ENCODE data around the gene KIAA0040. TPM values are rescaled to one million over a fixed set of nuclear protein-coding genes. Genes with fewer than 3 reads are reported as not detected.

The KIAA0040 gene
- total and polyA plus RNA-seq, 4 donors, result 5.6 to 25.8 (median 17.0) TPM

DNA sequence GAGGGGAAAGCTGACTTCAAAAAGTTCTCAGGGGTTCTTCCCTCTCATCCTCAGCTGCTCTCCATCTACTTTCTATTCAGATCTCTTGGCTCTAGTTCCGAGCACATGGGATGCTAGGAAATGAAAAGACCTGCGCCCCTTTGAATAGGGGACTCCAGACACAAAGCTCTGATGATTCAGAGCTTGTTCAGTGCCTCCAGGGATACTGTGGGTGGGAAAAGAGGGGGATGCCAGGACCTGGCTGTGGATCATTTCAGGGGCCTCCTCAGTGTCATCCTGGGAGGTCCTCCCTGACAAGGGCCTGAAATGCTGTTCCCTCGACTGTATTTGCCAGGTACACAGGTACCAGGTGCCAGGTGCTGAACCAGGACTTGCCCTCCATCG, 943 bp upstream of the KIAA0040 start:
- intact Hi-C loops (cut with DNase I), result loop anchor here in 1 of 2 donors (5.0 kb wide), 1 partner anchor 1014 kb away; the partner anchor contains the start of gene COP1
- WGBS, 2 donors, result 77 to 80% methylated on average over 4 of the region's 4 CpGs
- Histone ChIP-seq H3K9me3 (ENCODE audit: control insufficient read depth, low read length) (no peaks in the 10 kb centered on the region), H3K36me3 (ENCODE audit: control insufficient read depth in 1 of 2, insufficient read depth in 2 of 2, low read length in 1 of 2) (no peaks in the 10 kb centered on the region), H3K4me3 (ENCODE audit: low read length in 2 of 2) (peak overlapping the region in 1 of 2 donors; percentile 87), H3K27ac (ENCODE audit: low read depth in 1 of 2, low read length in 2 of 2) (peak overlapping the region; percentile 58 to 69), H3K4me1 (ENCODE audit: control insufficient read depth in 1 of 2, insufficient read depth in 2 of 2, low read length in 2 of 2) (no peaks in the 10 kb centered on the region), H3K27me3 (ENCODE audit: control insufficient read depth in 1 of 2, insufficient read depth in 2 of 2, low read length in 1 of 2) (no peaks in the 10 kb centered on the region)
- no peak for ATAC-seq (ENCODE audit: low FRiP score)
- no peak for DNase-seq

DNA sequence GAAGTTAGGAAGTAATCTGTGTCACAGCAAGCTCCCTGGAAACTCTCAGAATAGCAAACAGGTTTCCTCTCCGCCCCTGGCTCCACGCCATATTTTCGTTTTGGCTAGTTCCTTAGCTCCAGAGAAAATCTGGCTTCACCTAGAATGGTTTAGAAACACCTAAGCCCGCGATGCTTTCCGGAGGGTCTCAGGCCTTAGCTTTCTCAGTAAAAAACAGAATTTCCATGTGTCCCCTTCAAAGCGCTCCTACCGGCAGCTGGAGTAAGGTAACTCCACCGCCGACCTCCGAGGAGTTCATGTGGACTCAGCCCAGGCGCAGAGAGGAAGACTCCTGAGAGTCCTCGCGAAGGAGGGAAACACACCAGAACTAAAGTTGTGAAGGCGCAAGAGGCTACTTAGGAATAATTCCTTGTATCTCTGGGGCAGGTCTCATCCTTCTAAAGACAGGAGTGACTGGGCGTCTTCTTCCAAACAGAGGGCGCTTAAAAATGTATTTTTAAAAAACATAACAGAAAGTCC, 406 bp downstream of the KIAA0040 start:
- Histone ChIP-seq H3K4me3 (ENCODE audit: low read length in 2 of 2) (peak overlapping the region; percentile 70 to 87), H3K9me3 (ENCODE audit: control insufficient read depth, low read length) (no peaks in the 10 kb centered on the region), H3K4me1 (ENCODE audit: control insufficient read depth in 1 of 2, insufficient read depth in 2 of 2, low read length in 2 of 2) (no peaks in the 10 kb centered on the region), H3K27ac (ENCODE audit: low read depth in 1 of 2, low read length in 2 of 2) (no peak overlapping the region), H3K27me3 (ENCODE audit: control insufficient read depth in 1 of 2, insufficient read depth in 2 of 2, low read length in 1 of 2) (no peaks in the 10 kb centered on the region), H3K36me3 (ENCODE audit: control insufficient read depth in 1 of 2, insufficient read depth in 2 of 2, low read length in 1 of 2) (no peaks in the 10 kb centered on the region)
- peak; percentile 49 for ATAC-seq (ENCODE audit: low FRiP score)
- peak; percentile 76 to 81 for DNase-seq
- 0% methylated on average over 17 of the region's 17 CpGs for WGBS, 2 donors
- intact Hi-C loops (cut with DNase I), result loop anchor here in 1 of 2 donors (5.0 kb wide), 1 partner anchor 1015 kb away; the partner anchor contains the start of gene COP1

DNA sequence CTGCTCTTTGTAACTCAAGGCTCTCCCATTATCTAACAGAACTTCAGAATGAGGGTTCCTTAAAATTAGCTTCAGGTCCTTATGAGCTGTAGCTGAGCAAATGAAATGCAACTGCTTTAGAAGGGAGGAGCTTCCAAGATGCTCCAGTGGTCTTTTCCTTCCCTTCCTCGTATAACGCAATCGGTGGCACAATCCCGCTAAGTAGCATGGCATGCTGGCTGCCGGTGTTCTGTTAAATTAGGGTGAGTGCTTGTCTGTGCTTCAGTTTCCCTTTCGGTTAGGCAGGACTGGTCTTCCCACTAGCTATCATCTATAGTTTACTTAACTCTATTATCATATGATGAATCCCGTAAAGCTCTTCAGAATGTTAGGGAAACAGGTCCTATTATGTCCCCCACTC, 917 bp downstream of the KIAA0040 start:
- 15 to 19% methylated on average over 7 of the region's 7 CpGs for WGBS, 2 donors
- DNase-seq (no peak), ATAC-seq (ENCODE audit: low FRiP score) (no peak)
- H3K4me1 ChIP-seq (ENCODE audit: control insufficient read depth in 1 of 2, insufficient read depth in 2 of 2, low read length in 2 of 2), result no peaks in the 10 kb centered on the region
- no peak overlapping the region for H3K27ac ChIP-seq (ENCODE audit: low read depth in 1 of 2, low read length in 2 of 2)
- H3K9me3 ChIP-seq (ENCODE audit: control insufficient read depth, low read length), result no peaks in the 10 kb centered on the region
- peak overlapping the region; percentile 70 to 87 for H3K4me3 ChIP-seq (ENCODE audit: low read length in 2 of 2)
- intact Hi-C loops (cut with DNase I), result loop anchor here in 1 of 2 donors (5.0 kb wide), 1 partner anchor 1016 kb away; the partner anchor contains the start of gene COP1
- no peaks in the 10 kb centered on the region for H3K36me3 ChIP-seq (ENCODE audit: control insufficient read depth in 1 of 2, insufficient read depth in 2 of 2, low read length in 1 of 2)
- H3K27me3 ChIP-seq (ENCODE audit: control insufficient read depth in 1 of 2, insufficient read depth in 2 of 2, low read length in 1 of 2), result no peaks in the 10 kb centered on the region

DNA sequence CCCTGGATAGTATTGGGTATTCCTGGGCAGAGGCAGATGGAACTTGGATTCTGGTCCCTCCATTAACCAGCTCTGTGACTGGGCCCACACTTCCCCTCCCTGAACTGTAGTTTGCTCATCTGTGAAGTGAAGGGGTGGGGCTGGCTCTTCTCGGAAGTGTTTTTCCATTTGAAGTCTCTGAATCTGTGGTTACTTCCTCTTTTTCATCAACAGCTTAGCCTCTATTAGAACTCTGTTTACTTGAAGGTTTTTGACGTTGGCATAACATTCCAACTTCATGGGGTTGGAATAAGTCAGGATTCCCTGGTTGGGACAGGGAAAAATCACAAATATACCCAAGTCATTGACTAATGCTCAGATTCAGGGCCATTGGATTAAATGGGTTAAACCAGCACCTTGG, 3.6 kb downstream of the KIAA0040 start:
- no peaks in the 10 kb centered on the region for H3K9me3 ChIP-seq (ENCODE audit: control insufficient read depth, low read length)
- no peak for ATAC-seq (ENCODE audit: low FRiP score)
- H3K4me3 ChIP-seq (ENCODE audit: low read length in 2 of 2), result no peak overlapping the region
- intact Hi-C loops (cut with DNase I), result no loop called here
- no peaks in the 10 kb centered on the region for H3K4me1 ChIP-seq (ENCODE audit: control insufficient read depth in 1 of 2, insufficient read depth in 2 of 2, low read length in 2 of 2)
- no peak overlapping the region for H3K27ac ChIP-seq (ENCODE audit: low read depth in 1 of 2, low read length in 2 of 2)
- WGBS, 2 donors, result 77 to 80% methylated on average over 2 of the region's 2 CpGs
- peak in 1 of 2 donors; percentile 75 for DNase-seq
- H3K36me3 ChIP-seq (ENCODE audit: control insufficient read depth in 1 of 2, insufficient read depth in 2 of 2, low read length in 1 of 2), result no peaks in the 10 kb centered on the region
- H3K27me3 ChIP-seq (ENCODE audit: control insufficient read depth in 1 of 2, insufficient read depth in 2 of 2, low read length in 1 of 2), result no peaks in the 10 kb centered on the region

DNA sequence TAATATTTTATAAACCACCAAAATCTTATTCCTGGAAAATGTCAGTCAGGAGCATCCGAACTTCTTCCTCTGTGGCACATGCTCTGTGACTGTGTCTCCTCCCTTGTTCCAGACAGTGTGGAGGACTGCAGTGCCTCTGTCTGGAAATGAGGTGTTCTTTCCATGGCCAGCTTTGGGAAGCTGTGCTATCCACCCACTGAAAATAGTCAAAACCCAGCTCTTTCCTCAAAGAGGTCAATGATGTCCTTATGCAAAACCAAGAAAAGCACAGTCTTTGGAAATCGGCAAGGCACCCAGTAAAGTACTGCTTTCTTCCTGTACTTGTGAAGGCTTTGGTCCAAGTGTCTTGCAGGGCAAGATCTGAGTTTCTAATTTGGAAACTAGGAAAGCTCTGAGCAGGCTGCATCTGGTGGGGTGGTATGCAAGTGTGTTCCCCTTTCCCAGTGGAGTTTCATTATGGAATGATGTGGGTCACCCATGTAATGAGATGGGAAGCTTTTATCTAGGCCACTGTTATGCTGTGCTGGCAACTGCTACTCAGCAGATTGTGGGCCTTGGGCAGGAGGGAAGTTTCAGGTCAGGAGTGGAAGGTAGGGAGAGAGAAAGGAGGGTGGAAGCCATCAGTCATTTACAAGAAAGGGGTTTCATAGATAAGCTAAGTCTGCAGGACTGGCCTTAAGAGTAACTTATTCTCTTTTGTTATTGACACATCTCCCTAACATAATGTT, 6.0 kb downstream of the KIAA0040 start:
- Histone ChIP-seq H3K36me3 (ENCODE audit: control insufficient read depth in 1 of 2, insufficient read depth in 2 of 2, low read length in 1 of 2) (no peaks in the 10 kb centered on the region), H3K9me3 (ENCODE audit: control insufficient read depth, low read length) (no peaks in the 10 kb centered on the region), H3K27ac (ENCODE audit: low read depth in 1 of 2, low read length in 2 of 2) (no peak overlapping the region), H3K4me1 (ENCODE audit: control insufficient read depth in 1 of 2, insufficient read depth in 2 of 2, low read length in 2 of 2) (no peaks in the 10 kb centered on the region), H3K27me3 (ENCODE audit: control insufficient read depth in 1 of 2, insufficient read depth in 2 of 2, low read length in 1 of 2) (no peaks in the 10 kb centered on the region), H3K4me3 (ENCODE audit: low read length in 2 of 2) (no peak overlapping the region)
- 59 to 65% methylated on average over 2 of the region's 2 CpGs for WGBS, 2 donors
- DNase-seq (no peak), ATAC-seq (ENCODE audit: low FRiP score) (no peak)
- intact Hi-C loops (cut with DNase I), result no loop called here

DNA sequence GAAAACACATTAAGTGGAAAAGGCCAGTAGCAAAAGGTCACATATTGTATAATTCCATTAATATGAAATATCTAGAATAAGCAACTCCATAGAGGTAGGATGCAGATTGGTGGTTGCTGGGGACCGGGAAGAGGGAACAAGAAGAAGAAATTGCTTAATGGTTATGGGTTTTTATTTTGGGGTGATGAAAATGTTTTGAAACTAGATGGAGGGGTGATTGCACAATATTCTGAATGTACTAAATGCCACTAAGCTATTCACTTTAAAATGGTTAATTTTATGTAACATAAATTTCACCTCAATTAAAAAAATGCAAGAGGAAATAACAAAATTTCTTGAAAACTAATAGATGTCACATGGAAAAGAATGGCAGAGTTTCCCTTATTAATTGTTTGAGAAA, 6.7 kb downstream of the KIAA0040 start:
- no peak overlapping the region for H3K4me3 ChIP-seq (ENCODE audit: low read length in 2 of 2)
- ATAC-seq (ENCODE audit: low FRiP score), result no peak
- no peak overlapping the region for H3K27ac ChIP-seq (ENCODE audit: low read depth in 1 of 2, low read length in 2 of 2)
- no peaks in the 10 kb centered on the region for H3K36me3 ChIP-seq (ENCODE audit: control insufficient read depth in 1 of 2, insufficient read depth in 2 of 2, low read length in 1 of 2)
- 89 to 97% methylated on average over 1 of the region's 1 CpG for WGBS, 2 donors
- no peak for DNase-seq
- intact Hi-C loops (cut with DNase I), result no loop called here
- no peaks in the 10 kb centered on the region for H3K9me3 ChIP-seq (ENCODE audit: control insufficient read depth, low read length)
- H3K27me3 ChIP-seq (ENCODE audit: control insufficient read depth in 1 of 2, insufficient read depth in 2 of 2, low read length in 1 of 2), result no peaks in the 10 kb centered on the region
- H3K4me1 ChIP-seq (ENCODE audit: control insufficient read depth in 1 of 2, insufficient read depth in 2 of 2, low read length in 2 of 2), result no peaks in the 10 kb centered on the region

DNA sequence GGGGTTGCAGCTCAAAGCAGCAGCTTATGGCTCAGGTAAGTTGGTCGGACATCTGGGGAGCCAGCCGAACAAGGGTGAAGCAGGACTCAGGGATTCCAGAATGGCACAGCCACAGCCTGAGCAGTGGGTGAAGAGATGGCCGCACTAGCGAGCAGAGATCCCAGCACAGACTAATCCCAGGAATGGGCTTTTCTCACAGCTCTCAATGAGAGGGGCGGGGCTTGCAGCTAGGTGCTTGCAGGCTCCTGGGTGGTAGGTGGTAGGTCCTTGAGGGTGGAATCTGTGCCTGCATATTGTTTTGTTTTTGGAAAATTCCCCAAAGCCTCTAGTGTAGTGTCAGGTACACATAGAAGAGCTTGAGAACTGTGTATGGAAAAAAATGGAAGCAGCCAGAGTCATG, 9.0 kb downstream of the KIAA0040 start:
- Histone ChIP-seq H3K4me1 (ENCODE audit: control insufficient read depth in 1 of 2, insufficient read depth in 2 of 2, low read length in 2 of 2) (peaks cover 0 to 4% of the 10 kb centered on the region in 2 donors), H3K9me3 (ENCODE audit: control insufficient read depth, low read length) (no peaks in the 10 kb centered on the region), H3K4me3 (ENCODE audit: low read length in 2 of 2) (no peak overlapping the region), H3K27me3 (ENCODE audit: control insufficient read depth in 1 of 2, insufficient read depth in 2 of 2, low read length in 1 of 2) (no peaks in the 10 kb centered on the region), H3K36me3 (ENCODE audit: control insufficient read depth in 1 of 2, insufficient read depth in 2 of 2, low read length in 1 of 2) (no peaks in the 10 kb centered on the region), H3K27ac (ENCODE audit: low read depth in 1 of 2, low read length in 2 of 2) (no peak overlapping the region)
- no peak for DNase-seq
- intact Hi-C loops (cut with DNase I), result no loop called here
- 91 to 95% methylated on average over 5 of the region's 5 CpGs for WGBS, 2 donors
- no peak for ATAC-seq (ENCODE audit: low FRiP score)

DNA sequence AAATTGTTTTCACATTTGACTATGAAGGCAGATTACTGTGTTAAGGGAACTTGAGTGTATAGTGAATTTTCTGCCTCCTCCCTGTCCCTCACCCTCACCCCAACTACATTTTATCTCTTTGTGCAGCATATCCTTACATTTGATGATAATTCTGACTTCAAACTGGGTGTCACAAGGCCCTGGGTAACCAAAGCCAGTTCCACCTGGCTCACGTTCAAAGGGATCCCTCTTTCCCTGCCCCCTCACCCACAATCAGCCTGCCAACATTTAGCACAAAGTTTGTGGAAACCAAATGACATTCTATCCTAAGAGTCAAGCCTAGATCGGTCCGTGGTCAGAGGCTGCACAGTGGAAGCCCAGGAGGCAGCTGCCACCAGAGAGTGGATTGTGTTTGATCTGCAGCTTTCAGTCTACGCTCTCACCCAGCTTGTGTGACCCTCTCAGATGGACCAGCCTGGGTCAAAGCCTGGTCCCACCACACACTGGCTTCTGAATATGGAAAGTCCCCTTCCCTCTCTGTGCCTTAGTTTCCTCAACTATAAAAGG, 10.3 kb downstream of the KIAA0040 start:
- H3K27ac ChIP-seq (ENCODE audit: low read depth in 1 of 2, low read length in 2 of 2), result no peak overlapping the region
- peaks cover 0 to 4% of the 10 kb centered on the region in 2 donors for H3K4me1 ChIP-seq (ENCODE audit: control insufficient read depth in 1 of 2, insufficient read depth in 2 of 2, low read length in 2 of 2)
- DNase-seq (no peak), ATAC-seq (ENCODE audit: low FRiP score) (no peak)
- intact Hi-C loops (cut with DNase I), result no loop called here
- no peaks in the 10 kb centered on the region for H3K9me3 ChIP-seq (ENCODE audit: control insufficient read depth, low read length)
- H3K4me3 ChIP-seq (ENCODE audit: low read length in 2 of 2), result no peak overlapping the region
- no peaks in the 10 kb centered on the region for H3K27me3 ChIP-seq (ENCODE audit: control insufficient read depth in 1 of 2, insufficient read depth in 2 of 2, low read length in 1 of 2)
- no peaks in the 10 kb centered on the region for H3K36me3 ChIP-seq (ENCODE audit: control insufficient read depth in 1 of 2, insufficient read depth in 2 of 2, low read length in 1 of 2)
- 86 to 89% methylated on average over 4 of the region's 4 CpGs for WGBS, 2 donors

Data from aorta (tissue), 5 donors.